Right atrium auricular region (tissue), 2 donors: ENCODE data around the gene TOP3A. TPM values are rescaled to one million over a fixed set of nuclear protein-coding genes. Genes with fewer than 3 reads are reported as not detected.
"Not testable (repeated sequence)": the region's sequence is repeated elsewhere in the genome, so short reads cannot be mapped to it uniquely, and the experiment has no call there.

Experiments used
- DNase-seq: peaks from one replicate; pipeline ENCODE4 v3.0.0-alpha.2; 2019; ENCODE audit warnings: low spot score
- H3K27ac ChIP-seq, 2 donors: fragments of 200-600 bp; sonication (generic); 1 replicate in 1 of 2; 2 replicates in 1 of 2; pipeline ENCODE4 v1.5.1; 2016 to 2019
- H3K27me3 ChIP-seq, 2 donors: fragments of 200-600 bp; sonication (generic); one replicate each; pipeline versions ENCODE4 v1.5.1 to v1.6.0; 2017 to 2019
- H3K36me3 ChIP-seq: fragments of 200-600 bp; sonication (generic); one replicate; pipeline ENCODE4 v1.5.1; 2016
- H3K4me1 ChIP-seq, 2 donors: fragments of 200-600 bp; sonication (generic); one replicate each; pipeline versions ENCODE4 v1.5.1 to v1.6.0; 2017 to 2019
- H3K4me3 ChIP-seq, 2 donors: fragments of 200-600 bp; sonication (generic); 1 replicate in 1 of 2; 2 replicates in 1 of 2; pipeline ENCODE4 v1.5.1; 2017 to 2019; ENCODE audit warnings: mild to moderate bottlenecking in 1 of 2, moderate library complexity in 1 of 2
- H3K9me3 ChIP-seq, 2 donors: fragments of 200-600 bp; sonication (generic); one replicate each; pipeline ENCODE4 v1.5.1; 2019
- total RNA-seq, 2 donors: library from RNA; depleted of rRNA; stranded (reverse); fragments of >200 nt; gene quantifications; one replicate each; pipeline ENCODE4 v1.1.0, GENCODE V29; 2016
- TF ChIP-seq, protein P1 (sequence below), 2 donors: fragments of 200-600 bp; sonication (generic); IDR thresholded peaks; one replicate each; pipeline ENCODE4 v1.5.1; 2019; ENCODE audit warnings: antibody characterized with exemption in 2 of 2

Gene TOP3A
- total RNA-seq, 2 donors from 2014 or later, result 12.6 to 18.8 TPM

DNA sequence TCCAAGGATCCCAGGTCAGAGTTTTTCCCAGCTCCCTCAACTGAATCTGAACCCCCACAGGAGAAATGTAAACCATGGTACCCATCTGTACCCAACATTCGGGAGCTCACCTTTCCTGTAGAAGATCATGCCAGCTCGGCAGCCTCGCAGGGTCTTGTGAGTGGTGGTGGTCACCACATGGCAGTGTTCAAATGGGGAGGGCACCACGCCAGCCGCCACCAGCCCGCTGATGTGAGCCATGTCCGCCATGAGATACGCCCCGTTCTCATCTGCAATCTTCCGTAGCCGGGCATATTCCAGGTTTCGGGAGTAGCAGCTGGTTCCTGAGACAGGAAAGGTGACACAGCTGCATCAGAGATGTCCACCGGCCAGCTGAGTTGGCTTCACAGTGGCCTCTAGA, 25.1 kb upstream of the TOP3A start:
- Histone ChIP-seq H3K9me3 (no peaks in the 10 kb centered on the region), H3K27me3 (no peaks in the 10 kb centered on the region), H3K4me3 (no peak overlapping the region), H3K36me3 (peaks cover 19% of the 10 kb centered on the region), H3K27ac (no peak overlapping the region), H3K4me1 (no peaks in the 10 kb centered on the region)
- no peak for DNase-seq
- TF ChIP-seq, protein P1, sequence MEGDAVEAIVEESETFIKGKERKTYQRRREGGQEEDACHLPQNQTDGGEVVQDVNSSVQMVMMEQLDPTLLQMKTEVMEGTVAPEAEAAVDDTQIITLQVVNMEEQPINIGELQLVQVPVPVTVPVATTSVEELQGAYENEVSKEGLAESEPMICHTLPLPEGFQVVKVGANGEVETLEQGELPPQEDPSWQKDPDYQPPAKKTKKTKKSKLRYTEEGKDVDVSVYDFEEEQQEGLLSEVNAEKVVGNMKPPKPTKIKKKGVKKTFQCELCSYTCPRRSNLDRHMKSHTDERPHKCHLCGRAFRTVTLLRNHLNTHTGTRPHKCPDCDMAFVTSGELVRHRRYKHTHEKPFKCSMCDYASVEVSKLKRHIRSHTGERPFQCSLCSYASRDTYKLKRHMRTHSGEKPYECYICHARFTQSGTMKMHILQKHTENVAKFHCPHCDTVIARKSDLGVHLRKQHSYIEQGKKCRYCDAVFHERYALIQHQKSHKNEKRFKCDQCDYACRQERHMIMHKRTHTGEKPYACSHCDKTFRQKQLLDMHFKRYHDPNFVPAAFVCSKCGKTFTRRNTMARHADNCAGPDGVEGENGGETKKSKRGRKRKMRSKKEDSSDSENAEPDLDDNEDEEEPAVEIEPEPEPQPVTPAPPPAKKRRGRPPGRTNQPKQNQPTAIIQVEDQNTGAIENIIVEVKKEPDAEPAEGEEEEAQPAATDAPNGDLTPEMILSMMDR (IDR thresholded peaks at IDR 0.05), result no peak

DNA sequence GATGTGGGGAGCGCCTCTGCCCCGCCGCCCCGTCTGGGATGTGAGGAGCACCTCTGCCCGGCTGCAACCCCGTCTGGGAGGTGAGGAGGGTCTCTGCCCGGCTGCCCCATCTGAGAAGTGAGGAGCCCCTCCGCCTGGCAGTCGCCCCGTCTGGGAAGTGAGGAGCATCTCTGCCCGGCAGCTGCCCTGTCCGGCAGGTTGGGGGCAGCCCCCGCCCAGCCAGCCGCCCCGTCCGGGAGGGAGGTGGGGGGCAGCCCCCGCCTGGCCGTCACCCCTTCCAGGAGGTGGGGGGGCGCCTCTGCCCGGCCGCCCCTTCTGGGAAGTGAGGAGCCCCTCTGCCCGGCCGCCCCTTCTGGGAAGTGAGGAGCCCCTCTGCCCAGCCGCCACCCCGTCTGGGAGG, 23.4 kb upstream of the TOP3A start:
- not testable (repeated sequence) for H3K4me3 ChIP-seq

DNA sequence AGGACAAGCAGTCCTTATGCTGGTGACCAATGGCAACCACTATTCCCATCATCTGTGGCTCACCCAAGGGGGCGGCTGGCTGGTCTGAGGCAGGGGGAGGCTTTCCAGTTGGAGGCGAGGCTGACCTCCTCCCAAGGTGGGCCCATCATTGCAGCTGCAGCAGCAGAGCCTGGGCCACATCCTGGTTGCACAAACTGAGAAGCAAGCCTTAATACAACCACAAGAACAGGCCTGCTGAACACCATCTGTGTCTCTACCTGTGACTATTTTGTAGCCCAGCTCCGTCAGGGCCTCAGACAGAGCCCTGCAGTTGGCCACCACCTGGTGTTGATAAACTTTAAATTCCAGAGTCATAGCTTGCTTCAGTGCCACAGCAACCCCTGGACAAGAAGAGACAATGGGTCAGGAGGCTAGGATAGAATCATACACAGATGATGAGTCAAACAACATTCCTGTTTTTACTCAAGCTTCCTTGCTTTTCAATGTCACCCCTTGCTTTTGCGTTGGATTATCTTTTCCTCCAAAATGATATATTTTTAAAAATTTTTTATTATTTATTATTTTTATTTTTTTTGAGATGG, 18.2 kb upstream of the TOP3A start:
- no peaks in the 10 kb centered on the region for H3K9me3 ChIP-seq
- no peak for DNase-seq
- TF ChIP-seq, protein P1 (IDR thresholded peaks at IDR 0.05), result no peak
- no peaks in the 10 kb centered on the region for H3K27me3 ChIP-seq
- peaks cover 12% of the 10 kb centered on the region for H3K36me3 ChIP-seq
- H3K4me1 ChIP-seq, result no peaks in the 10 kb centered on the region
- H3K27ac ChIP-seq, result no peak overlapping the region
- H3K4me3 ChIP-seq, result no peak overlapping the region

More for the DNA sequence above, 23.4 kb upstream of the TOP3A start:
- not testable (repeated sequence) for H3K4me1 ChIP-seq, H3K9me3 ChIP-seq, DNase-seq, H3K27ac ChIP-seq, H3K27me3 ChIP-seq
- H3K36me3 ChIP-seq, result peaks cover 19% of the 10 kb centered on the region

DNA sequence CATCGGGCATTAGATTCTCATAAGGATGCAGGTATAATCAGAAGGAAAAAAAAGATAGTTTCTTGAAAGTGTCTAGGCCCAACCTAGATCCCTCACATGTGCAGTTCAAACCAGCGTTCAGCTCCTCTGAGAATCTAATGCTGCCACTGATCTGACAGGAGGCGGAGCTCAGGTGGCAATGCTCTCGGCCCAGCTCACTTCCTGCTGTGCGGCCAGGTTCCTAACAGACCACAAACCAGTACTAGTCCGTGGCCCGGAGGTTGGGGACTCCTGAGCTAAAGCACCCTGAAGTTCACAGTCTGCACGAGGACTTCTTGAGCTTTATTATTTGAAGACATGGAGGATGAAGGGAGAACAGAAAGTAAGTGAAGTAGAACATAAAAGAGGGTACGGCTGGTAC, 17.1 kb upstream of the TOP3A start:
- Histone ChIP-seq H3K36me3 (peaks cover 12% of the 10 kb centered on the region), H3K27me3 (no peaks in the 10 kb centered on the region), H3K4me3 (no peak overlapping the region), H3K4me1 (no peaks in the 10 kb centered on the region), H3K27ac (no peak overlapping the region), H3K9me3 (no peaks in the 10 kb centered on the region)
- TF ChIP-seq, protein P1 (IDR thresholded peaks at IDR 0.05), result no peak
- DNase-seq, result no peak

DNA sequence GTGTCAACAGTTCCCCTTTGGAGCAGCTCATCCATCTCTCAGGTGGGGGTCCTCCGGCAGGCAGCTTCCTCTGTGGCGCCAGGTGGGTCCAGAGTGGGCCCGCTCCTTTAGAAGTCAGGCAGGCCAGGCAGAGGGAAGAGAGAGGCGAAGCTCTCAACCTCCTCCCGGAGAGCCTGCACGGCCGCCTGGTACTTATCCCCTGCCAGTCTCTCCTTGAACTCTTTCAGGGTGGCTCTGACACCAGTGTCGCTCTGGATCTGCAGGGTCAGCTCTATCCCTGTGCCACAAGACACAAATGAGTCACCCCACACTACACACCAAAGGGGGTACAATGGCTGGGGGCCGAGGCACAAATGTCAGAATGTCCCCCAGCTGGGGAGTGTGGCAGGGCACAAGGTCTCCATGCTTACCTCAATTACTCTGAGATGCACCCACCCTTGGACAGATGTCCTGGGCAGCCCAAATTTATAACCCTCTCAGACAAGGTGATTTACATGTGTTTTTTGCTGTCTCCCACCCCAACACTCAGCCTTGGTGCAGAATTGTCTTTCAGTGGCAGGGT, 13.9 kb upstream of the TOP3A start:
- H3K36me3 ChIP-seq, result peaks cover 32% of the 10 kb centered on the region
- no peaks in the 10 kb centered on the region for H3K27me3 ChIP-seq
- H3K27ac ChIP-seq, result no peak overlapping the region
- no peaks in the 10 kb centered on the region for H3K9me3 ChIP-seq
- H3K4me3 ChIP-seq, result no peak overlapping the region
- TF ChIP-seq, protein P1 (IDR thresholded peaks at IDR 0.05), result no peak
- H3K4me1 ChIP-seq, result no peaks in the 10 kb centered on the region
- no peak for DNase-seq

DNA sequence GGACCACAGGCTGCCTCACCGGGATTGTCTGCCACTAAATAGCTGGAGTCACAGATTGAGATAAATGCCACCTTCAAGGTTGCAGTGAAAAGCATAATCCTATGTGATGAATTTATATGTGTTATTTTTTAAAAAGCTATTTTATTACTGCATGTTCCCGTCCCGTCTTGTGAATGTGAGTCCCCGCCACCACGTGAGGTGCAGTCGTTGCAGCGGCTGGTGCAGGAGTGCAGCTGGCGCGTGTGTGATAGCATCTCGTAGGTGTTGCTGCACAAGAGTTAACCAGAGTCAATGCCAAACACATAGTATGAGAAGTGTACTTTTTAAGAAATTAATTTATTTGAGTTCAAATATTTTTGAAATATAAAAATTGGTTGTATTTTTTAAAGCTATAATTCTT, 12.8 kb upstream of the TOP3A start:
- peaks cover 44% of the 10 kb centered on the region for H3K36me3 ChIP-seq
- H3K9me3 ChIP-seq, result no peaks in the 10 kb centered on the region
- no peak overlapping the region for H3K27ac ChIP-seq
- no peaks in the 10 kb centered on the region for H3K27me3 ChIP-seq
- H3K4me1 ChIP-seq, result no peaks in the 10 kb centered on the region
- H3K4me3 ChIP-seq, result no peak overlapping the region
- DNase-seq, result no peak
- TF ChIP-seq, protein P1 (IDR thresholded peaks at IDR 0.05), result no peak
